GM21360 (cell line): ENCODE data around the gene MRPL44.
A peak's percentile ranks its signal among the peaks of the same experiment; 100 is the strongest.

Experiments
- ATAC-seq: cut with Tn5 transposase; IDR thresholded peaks from one replicate; pipeline ENCODE4 v1.9.1; 2021; ENCODE audit warnings: mild to moderate bottlenecking, moderate library complexity; ENCODE audit not compliant: unreplicated experiment

Gene MRPL44

DNA sequence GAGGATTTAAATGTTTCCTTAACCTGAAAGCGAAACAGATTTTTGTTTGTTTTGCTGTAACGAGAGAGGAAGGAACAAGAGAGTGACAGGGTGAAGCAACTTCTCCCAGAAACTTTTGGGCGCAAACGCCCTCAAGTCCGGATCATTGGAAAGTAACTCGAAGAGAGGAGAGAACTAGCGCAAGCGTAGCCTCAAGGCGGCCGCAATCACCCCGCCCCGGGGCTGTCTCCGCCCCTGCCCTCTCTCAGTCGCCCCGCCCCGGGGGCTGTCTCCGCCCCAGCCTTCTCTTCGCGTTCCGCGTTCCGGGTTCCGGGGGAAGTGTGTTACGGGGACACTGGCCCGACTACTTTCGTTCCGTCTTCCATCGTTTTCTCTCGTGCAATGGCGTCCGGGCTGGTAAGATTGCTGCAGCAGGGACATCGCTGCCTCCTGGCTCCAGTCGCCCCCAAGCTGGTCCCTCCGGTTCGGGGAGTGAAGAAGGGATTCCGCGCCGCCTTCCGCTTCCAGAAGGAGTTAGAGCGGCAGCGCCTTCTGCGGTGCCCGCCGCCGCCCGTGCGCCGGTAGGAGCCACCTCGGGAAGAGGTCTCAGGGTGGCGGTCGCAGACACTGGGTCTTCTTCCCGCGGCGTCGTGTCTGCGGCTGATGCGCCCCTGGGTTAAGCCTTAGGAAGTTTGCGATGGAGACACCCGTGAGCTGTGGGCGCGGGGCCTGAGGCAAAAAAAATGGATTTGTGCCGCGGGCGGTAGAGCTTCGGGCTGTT lies at the start of gene MRPL44:
TSS of gene MRPL44 (plus strand) at position 372 of the 760 bp plus-strand sequence. CDS start at position 382, 10 bp downstream.
- ATAC-seq = peak; percentile 96

DNA sequence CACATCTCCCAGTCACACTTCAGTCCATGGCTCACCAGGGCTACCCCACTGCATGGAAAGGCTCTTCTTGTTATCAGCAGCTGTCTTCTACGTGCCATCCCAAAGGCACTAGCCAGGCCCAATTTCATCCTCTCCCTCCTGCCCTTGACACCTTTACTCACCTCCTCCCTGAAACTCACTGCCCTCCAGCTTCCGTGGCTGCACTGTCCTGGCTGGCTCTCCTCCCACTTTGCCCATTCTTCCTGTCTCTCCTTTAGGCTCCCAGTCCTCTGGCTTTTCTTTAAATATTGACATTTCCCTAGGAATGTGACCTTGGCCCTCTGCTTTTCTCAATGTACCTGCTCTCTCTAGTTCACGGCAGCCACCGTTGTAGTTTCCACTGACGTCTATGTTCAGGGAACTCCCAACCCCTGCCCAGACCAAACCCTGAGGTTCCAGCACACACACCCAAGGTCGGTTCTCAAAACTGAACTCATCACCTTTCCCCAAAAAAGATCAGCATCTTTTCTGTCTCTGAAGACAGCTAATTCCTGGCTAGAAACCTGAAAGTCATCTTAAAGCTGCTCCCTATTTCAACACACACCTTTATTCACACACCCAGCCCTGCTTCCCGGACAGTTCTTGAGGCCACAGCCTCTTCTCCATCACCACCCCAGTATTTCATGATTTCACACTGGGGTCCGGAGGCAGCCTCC lies 48.8 kb upstream of the MRPL44 start:
- ATAC-seq = no peak

DNA sequence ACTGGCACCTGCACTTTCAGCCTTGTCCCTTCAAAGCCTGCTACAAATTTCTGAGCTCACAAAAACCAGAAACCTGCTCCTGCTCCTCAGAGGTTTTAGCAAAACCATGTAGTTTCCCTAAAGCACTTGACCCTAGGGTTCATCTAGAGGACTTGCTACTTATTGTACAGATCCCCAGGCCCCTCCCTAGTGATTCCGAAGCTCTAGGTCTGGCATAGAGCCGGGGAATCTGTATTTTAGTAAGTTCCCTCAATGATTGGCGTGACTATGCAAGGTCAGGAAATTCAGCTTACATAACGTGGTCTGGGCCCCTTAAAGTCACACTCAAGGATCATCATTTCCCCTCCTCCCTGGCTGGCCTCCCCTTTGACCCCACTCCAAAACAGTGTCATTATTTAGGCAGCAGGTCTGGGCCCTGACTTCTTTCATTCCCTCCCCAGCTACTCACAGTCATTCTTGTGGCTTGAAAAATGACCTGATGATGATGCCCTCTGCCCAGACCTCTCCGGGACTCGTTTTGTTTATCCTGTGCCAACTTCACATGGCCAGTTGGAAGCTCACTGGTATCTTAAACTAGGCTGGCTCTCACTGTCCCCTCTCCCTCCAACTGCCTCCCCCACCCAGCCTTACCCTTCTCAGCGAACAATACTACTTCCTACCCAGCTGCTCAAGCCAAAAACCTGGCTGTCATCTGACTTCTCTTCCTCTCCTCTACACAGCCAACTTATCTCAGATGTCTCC lies 48.1 kb upstream of the MRPL44 start:
- ATAC-seq = no peak

DNA sequence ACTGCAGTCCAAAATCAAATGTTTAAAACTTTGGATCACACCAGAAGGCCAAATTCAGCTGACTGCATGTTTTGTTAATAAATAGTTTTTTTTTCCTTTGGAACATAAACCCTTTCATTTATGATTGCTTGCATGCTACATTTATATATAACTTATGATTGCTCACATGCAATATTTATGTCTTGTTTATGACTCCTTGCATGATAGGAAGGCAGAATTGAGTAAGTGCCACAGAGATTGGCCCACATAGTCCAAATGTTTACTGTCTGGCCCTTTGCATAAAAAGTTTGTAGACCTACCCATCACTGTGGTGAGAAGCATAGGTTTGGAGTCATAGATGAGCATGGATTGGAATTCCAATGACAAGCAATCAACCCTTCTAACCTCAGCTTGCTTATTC lies 42.9 kb upstream of the MRPL44 start:
- no peak for ATAC-seq

GRCh38 chr2:223915071-223915470 lies 42.2 kb upstream of the MRPL44 start:
- ATAC-seq = no peak

- no peak for ATAC-seq
These were observed 40.9 kb upstream of the MRPL44 start for GRCh38 chr2:223916181-223916920.

DNA sequence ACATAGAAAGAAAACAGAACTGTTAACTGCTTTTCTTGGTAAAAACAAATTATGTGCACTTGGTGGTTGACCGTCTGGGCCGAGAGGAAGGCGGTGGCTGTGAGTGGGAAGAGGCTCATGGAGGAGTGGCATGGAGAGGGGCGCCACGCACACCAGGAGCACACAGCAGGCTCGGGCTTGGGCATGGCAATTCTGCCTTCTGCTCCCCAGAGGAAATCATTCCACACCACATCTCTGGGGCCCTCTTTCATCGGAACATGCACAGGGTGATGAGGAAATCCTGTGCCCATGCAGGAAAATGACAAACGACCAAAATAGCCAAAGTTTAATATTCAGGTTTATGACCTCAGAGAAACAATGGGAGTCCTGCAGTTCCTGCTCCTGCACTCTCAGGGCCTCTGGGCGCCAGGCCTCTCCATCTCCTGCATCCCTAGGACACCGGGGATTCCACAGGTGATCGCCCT lies 38.6 kb upstream of the MRPL44 start:
- ATAC-seq = no peak

DNA sequence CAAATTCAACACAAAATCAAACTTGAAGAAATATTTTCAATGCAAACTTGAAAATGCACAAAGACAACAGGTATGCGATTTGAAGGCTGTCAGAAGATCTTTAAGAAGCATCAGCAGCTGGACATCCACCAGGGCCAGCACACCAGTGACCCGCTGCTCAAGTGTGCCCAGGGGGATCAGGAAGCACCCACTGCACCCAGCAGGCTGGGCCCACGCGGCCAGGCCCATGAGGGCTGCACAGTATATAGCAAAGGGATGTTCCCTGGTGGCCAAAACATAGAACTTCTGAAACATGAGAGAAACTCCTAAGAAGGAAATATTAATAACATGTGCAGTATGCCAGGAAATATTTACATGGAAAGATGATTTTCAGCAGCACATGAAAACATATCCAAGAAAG lies 37.2 kb upstream of the MRPL44 start:
- ATAC-seq = no peak

- no peak for ATAC-seq
These were observed 36.1 kb upstream of the MRPL44 start for GRCh38 chr2:223921204-223921603.

GRCh38 chr2:223922308-223922707 lies 35.0 kb upstream of the MRPL44 start:
- no peak for ATAC-seq

GRCh38 chr2:223923976-223924375 lies 33.3 kb upstream of the MRPL44 start:
- no peak for ATAC-seq

DNA sequence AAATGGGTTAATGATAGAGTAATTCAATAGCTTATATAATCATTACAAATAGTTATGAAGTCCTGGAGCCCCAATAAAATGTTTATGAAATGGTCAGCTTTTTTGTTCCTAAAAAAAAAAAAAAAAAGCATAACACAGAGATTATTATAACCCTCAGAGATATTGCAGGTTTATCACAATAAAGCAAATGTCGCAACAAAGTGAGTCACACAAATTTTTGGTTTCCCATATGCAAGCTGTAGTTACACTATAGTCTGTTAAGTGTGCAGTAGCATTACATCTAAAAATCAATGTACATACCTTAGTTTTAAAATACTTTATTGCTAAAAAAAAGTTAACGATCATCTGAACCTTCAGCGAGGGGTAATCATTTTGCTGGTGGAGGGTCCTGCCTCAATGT lies 32.2 kb upstream of the MRPL44 start:
- no peak for ATAC-seq

GRCh38 chr2:223928113-223929006 lies 28.9 kb upstream of the MRPL44 start:
- no peak for ATAC-seq

GRCh38 chr2:223929571-223930102 lies 27.6 kb upstream of the MRPL44 start:
- no peak for ATAC-seq

- ATAC-seq = no peak
These were observed 26.9 kb upstream of the MRPL44 start for GRCh38 chr2:223930103-223930976.

DNA sequence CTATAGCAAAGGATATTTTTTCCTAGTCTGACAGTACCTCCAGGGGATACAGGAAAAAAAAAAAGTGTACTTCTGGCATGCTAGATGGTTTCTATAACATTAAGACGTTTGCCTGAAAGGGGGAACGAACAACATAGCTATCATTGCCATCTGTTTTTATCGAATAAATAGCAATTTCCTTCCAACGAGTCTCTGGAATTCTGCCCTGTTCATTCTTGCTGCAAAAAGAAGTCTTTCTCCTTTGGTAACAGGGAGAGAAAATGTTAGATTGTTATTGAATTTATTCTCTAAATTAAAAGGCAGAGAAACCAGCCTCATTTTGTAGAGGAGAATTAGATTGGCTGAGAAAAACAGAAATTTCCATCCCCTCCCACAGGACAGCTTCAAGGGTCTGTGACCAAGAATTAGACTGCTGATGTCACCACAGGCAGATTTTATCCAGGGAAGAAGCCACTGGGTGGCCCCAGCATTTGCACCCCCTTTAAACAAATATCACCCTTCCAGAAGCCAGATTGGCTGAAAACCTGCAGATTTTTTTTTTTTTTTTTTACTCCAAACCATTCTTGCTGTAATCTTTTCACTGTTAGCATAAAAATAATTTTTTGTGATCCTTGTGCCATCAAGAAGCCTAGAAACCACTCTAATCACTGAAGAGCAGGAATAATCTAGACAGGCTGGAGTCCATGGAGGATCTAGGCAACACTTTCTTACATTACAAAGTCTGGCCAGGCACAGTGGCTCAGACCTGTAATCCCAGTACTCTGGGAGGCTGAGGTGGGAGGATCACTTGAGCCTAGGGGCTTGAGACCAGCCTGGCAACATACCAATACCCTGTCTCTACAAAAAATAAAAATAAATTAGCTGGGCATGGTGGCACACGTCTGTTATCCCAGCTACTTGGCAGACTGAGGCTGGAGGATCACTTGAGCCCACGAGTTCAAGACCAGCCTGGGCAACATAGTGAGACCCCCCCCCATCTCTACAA lies 24.2 kb upstream of the MRPL44 start:
- no peak for ATAC-seq

- no peak for ATAC-seq
These were observed 22.4 kb upstream of the MRPL44 start for GRCh38 chr2:223934870-223935269.
